NT2/D1 (cell line): ENCODE measurements around the gene SLC40A1.

Source experiments
- DNase-seq: peaks from one replicate; pipeline ENCODE4 v3.0.0-alpha.2; 2011; ENCODE audit warnings: low read depth, low spot score
- H3K27me3 ChIP-seq: 2 replicates; pipeline ENCODE4 v1.6.0; 2011; ENCODE audit warnings: mild to moderate bottlenecking; ENCODE audit not compliant: insufficient read length, insufficient read depth
- H3K36me3 ChIP-seq: 2 replicates; pipeline ENCODE4 v1.6.1; 2011; ENCODE audit warnings: mild to moderate bottlenecking, low read length, mixed read lengths; ENCODE audit not compliant: insufficient read depth, insufficient read length
- H3K4me1 ChIP-seq: 2 replicates; pipeline ENCODE4 v1.5.1; 2011; ENCODE audit not compliant: insufficient read depth, insufficient read length
- H3K4me3 ChIP-seq: 2 replicates; pipeline ENCODE4 v1.5.1; 2011; ENCODE audit warnings: low read depth; ENCODE audit not compliant: insufficient read length
- H3K9ac ChIP-seq: 2 replicates; pipeline ENCODE4 v1.6.0; 2011; ENCODE audit warnings: low read depth; ENCODE audit not compliant: insufficient read length
- H3K9me3 ChIP-seq: 2 replicates; pipeline ENCODE4 v1.5.1; 2011; ENCODE audit warnings: mild to moderate bottlenecking, low read length; ENCODE audit not compliant: insufficient read depth
- SUZ12 ChIP-seq: IDR thresholded peaks from 2 replicates; pipeline ENCODE4 v1.6.1; 2011; ENCODE audit not compliant: insufficient read length, insufficient read depth; ENCODE audit errors: extremely low read depth
- YY1 ChIP-seq: IDR thresholded peaks from 2 replicates; pipeline ENCODE4 v1.6.1; 2011; ENCODE audit not compliant: insufficient read length, insufficient read depth
- ZNF274 ChIP-seq: IDR thresholded peaks from 2 replicates; pipeline ENCODE4 v1.6.1; 2011; ENCODE audit warnings: mild to moderate bottlenecking, low read depth, low read length

The SLC40A1 gene

GRCh38 chr2:189623049-189623448, 42.5 kb upstream of the SLC40A1 start:
- H3K9ac ChIP-seq: no peak overlapping the region
- DNase-seq: no peak
- no peak for TF ChIP-seq ZNF274
- no peak for TF ChIP-seq SUZ12
- TF ChIP-seq YY1: no peak

GRCh38 chr2:189621781-189622180, 41.2 kb upstream of the SLC40A1 start:
- no peak for DNase-seq
- H3K27me3 ChIP-seq: no peaks in the 10 kb centered on the region
- H3K4me1 ChIP-seq: no peaks in the 10 kb centered on the region
- no peak overlapping the region for H3K9ac ChIP-seq
- H3K36me3 ChIP-seq: no peaks in the 10 kb centered on the region
- H3K9me3 ChIP-seq: no peaks in the 10 kb centered on the region
- TF ChIP-seq YY1: no peak
- no peak for TF ChIP-seq SUZ12
- TF ChIP-seq ZNF274: no peak
- no peak overlapping the region for H3K4me3 ChIP-seq

More at GRCh38 chr2:189623049-189623448, 42.5 kb upstream of the SLC40A1 start:
- no peaks in the 10 kb centered on the region for H3K36me3 ChIP-seq
- no peak overlapping the region for H3K4me3 ChIP-seq
- no peaks in the 10 kb centered on the region for H3K9me3 ChIP-seq
- H3K4me1 ChIP-seq: no peaks in the 10 kb centered on the region
- H3K27me3 ChIP-seq: no peaks in the 10 kb centered on the region

GRCh38 chr2:189618197-189618596, 37.6 kb upstream of the SLC40A1 start:
- Histone ChIP-seq H3K4me1 (no peaks in the 10 kb centered on the region), H3K9ac (no peak overlapping the region), H3K27me3 (no peaks in the 10 kb centered on the region), H3K4me3 (no peak overlapping the region), H3K9me3 (no peaks in the 10 kb centered on the region), H3K36me3 (no peaks in the 10 kb centered on the region)
- TF ChIP-seq YY1: no peak
- TF ChIP-seq SUZ12: no peak
- no peak for TF ChIP-seq ZNF274
- no peak for DNase-seq

GRCh38 chr2:189614585-189614984, 34.0 kb upstream of the SLC40A1 start:
- no peaks in the 10 kb centered on the region for H3K4me1 ChIP-seq
- no peaks in the 10 kb centered on the region for H3K36me3 ChIP-seq
- no peaks in the 10 kb centered on the region for H3K27me3 ChIP-seq
- no peak for TF ChIP-seq ZNF274
- TF ChIP-seq SUZ12: no peak
- TF ChIP-seq YY1: no peak
- DNase-seq: no peak
- no peak overlapping the region for H3K9ac ChIP-seq
- H3K9me3 ChIP-seq: no peaks in the 10 kb centered on the region
- H3K4me3 ChIP-seq: no peak overlapping the region

- Histone ChIP-seq H3K4me1 (no peaks in the 10 kb centered on the region), H3K4me3 (no peak overlapping the region), H3K36me3 (no peaks in the 10 kb centered on the region), H3K27me3 (no peaks in the 10 kb centered on the region), H3K9ac (no peak overlapping the region), H3K9me3 (no peaks in the 10 kb centered on the region)
- DNase-seq: no peak
- TF ChIP-seq SUZ12: no peak
- TF ChIP-seq ZNF274: no peak
- TF ChIP-seq YY1: no peak
These were observed 33.2 kb upstream of the SLC40A1 start for GRCh38 chr2:189613650-189614420.

GRCh38 chr2:189613077-189613636, 32.6 kb upstream of the SLC40A1 start:
- TF ChIP-seq SUZ12: no peak
- no peak for TF ChIP-seq ZNF274
- TF ChIP-seq YY1: no peak
- Histone ChIP-seq H3K4me1 (no peaks in the 10 kb centered on the region), H3K27me3 (no peaks in the 10 kb centered on the region), H3K9ac (no peak overlapping the region), H3K9me3 (no peaks in the 10 kb centered on the region), H3K4me3 (no peak overlapping the region), H3K36me3 (no peaks in the 10 kb centered on the region)
- no peak for DNase-seq

DNA sequence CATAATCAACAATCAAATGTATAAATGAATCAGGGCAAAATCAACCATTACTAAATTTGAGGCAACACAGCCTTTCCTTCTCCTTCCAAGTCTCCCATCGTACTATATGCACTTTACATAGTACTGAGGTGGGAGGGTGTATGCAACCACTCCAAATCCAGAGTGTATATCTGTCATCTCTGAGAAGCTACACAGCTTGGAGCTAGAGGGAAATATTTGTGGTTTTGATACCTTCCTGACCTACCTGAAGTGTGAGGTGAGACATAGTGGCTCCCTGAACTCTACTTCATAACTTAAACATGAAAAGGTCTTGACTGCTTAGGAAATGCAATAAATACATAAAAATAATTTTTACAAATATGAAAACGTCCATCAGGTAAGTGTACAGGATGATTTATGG, 30.1 kb upstream of the SLC40A1 start:
- no peak for DNase-seq
- TF ChIP-seq YY1 (no peak), SUZ12 (no peak), ZNF274 (no peak)
- H3K4me1 ChIP-seq: no peaks in the 10 kb centered on the region
- H3K36me3 ChIP-seq: no peaks in the 10 kb centered on the region
- H3K27me3 ChIP-seq: no peaks in the 10 kb centered on the region
- H3K9ac ChIP-seq: no peak overlapping the region
- H3K4me3 ChIP-seq: no peak overlapping the region
- no peaks in the 10 kb centered on the region for H3K9me3 ChIP-seq
